ENCODE measurements around the gene EYS.
"Not testable (repeated sequence)": the region's sequence is repeated elsewhere in the genome, so short reads cannot be mapped to it uniquely, and the experiment has no call there.

GRCh38 chr6:64469405-64469804 is 1237.6 kb downstream of the EYS start:
- not testable (repeated sequence) for TF ChIP-seq RARB (CRISPR knock-in tag; IDR thresholded peaks at IDR 0.05); ZFP3 (CRISPR knock-in tag; IDR thresholded peaks at IDR 0.05); ISL1 (CRISPR knock-in tag; IDR thresholded peaks at IDR 0.05); PPARA (CRISPR knock-in tag; IDR thresholded peaks at IDR 0.05; ENCODE audit: borderline replicate concordance); ZC3H10 (CRISPR knock-in tag; IDR thresholded peaks at IDR 0.05); ARNTL (CRISPR knock-in tag; IDR thresholded peaks at IDR 0.05; ENCODE audit: borderline replicate concordance, low read depth)

Data from SK-N-SH treated with all-trans-retinoic acid at 6 μM for 48 hours (cell line).